Fibroblast of skin of back (primary cell): ENCODE results near the gene PLB1.

Experiments used
- DNase-seq: peaks from one replicate; pipeline ENCODE4 v3.0.0-alpha.2; 2013

Gene PLB1

DNA sequence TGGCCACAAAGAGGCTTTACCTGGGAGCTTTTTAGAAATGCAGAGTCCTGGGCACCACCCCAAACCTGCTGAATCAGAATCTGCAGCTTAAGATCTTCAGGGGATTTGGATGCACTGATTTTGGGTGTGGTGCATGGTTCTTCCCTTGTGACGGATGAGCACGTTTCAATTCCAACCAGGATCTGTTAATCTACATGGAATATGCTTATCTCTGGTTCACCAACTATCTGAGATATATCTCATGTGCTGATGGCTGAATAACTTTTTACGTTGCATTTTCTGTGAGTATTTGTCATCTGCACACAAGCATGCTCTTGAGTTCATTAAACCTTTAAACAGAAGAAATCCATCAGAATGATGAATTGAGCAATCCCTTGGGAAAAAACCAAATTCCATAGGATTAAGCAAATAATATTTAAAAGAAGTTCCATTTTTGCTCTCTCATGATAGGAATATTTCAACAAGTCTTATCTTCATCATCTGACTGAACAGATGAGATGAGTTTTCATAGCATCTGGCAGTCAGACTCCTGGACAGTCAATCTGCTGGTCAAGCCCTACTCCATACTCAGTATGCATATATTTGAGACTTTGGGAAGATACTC, 120.6 kb downstream of the PLB1 start:
- DNase-seq = peak; percentile 60

- no peak for DNase-seq
Observed at GRCh38 chr2:28617502-28618184, 121.8 kb downstream of the PLB1 start.

DNA sequence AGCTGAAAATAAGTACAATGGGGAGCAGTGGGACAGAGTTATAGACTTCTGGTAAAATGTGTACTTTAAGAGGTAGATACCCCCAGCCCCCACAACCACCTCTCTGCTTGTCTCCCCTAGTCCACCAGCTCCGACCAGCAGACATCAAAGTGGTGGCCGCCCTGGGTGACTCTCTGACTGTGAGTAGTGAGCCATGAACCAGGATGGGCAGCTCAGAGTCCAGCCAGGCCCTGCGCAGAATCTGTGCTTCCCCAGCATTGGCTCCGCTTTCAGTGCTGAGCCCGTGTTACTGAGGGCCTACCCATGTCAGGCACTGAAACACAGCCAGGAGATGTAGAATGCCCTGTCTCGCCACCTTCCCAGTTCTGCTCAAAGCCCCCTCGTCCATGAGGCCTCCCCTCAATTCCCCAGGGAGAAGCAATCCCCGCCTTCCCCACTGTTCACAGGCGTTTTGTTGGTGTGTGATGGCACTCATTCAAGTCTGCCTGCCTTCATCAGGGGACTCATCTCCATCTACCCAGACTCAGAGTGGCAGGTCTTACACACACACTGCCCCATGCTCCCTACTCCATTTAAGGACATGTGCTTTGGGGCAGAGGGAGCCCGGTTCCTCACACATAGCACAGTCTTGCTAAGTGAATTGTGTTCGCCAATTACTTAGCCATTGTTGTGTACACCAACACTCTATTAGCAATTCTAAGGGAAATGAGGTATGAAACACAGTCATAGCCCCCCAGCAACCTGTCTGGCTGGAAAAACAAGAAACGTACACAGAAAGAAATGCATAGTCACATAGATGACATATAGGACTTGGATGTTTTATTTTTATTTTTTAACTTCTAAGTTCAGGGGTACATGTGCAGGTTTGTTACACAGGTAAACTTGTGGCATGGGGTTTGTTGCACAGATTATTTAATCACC, 122.6 kb downstream of the PLB1 start:
- no peak for DNase-seq

- no peak for DNase-seq
Observed at GRCh38 chr2:28619213-28620196, 123.6 kb downstream of the PLB1 start.

- no peak for DNase-seq
Observed at GRCh38 chr2:28620291-28620793, 124.5 kb downstream of the PLB1 start.

DNA sequence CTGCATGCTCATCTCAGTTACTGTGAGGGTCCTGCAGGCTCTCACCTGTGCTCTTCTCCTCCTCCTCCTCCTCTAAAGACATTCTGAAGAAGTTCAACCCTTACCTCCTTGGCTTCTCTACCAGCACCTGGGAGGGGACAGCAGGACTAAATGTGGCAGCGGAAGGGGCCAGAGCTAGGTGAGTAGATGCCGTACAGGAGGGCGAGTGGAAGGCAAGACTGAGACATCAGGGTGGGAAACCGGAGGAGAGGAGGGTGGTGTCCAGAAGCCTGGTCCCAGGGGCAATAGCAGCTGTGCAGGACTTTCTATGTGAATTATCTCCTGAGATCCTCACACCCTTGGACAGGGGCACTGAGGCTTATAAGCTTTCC, 124.9 kb downstream of the PLB1 start:
- no peak for DNase-seq

DNA sequence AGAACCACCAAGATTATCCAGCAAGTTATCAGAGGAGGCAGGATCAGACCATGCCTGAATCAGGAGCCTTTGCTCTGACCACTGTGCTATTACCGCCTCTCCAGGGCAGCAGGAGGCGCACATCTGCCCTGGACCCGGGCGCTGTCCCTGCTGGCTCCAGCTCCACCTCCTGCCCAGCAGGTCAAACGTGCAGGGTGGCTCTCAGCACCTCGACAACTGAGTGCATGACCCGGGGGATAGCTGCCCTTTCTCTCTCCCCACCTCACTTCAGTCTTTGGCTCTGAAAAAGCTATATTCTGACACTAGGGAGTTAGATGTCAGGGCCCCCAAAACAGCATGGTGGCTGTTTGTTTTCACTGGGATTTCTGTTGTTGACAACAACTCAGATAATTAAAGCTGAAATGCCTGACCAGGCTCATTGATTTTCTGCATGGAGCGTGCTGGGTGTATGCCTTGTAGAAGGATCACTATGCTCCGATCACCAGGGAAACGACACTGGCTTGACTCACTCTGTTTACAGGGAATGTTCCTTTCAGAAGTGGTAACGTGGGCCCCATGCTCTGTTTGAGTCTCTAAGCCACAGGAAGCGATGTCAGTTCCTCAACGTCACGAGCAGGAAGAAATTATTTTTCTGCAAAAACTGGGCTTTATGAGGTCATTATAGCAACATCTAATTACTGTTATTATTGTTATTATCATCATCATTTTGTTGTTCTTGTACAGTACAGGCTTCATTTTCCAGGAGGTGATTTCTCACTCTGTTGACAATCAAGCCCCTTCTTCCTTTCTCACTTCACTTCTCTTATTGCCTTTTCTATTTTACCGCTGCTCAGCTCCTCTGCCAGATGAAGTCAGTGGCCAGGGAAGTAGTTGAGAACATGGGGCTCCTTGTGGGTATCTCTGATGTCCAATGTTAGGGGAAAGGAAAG, 125.6 kb downstream of the PLB1 start:
- peak; percentile 91 for DNase-seq

DNA sequence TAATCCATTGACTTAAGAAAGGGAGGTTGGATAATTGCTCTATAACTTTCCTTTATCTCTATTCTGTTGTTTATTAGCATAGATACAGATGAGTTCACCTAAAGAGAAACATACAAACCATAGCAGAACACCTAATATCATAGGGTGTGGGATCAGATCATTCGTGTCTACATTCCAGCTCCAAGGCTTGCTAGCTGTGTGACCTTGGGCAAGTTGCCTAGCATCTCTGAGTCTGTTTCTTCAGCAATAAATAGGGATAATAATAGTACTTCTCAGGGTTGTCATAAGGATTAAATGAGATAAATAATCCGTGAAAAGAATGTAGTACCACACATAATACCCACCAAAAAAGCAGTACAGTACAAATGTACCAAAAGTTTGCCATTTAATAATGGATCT, 126.2 kb downstream of the PLB1 start:
- no peak for DNase-seq

GRCh38 chr2:28623582-28624405, 127.9 kb downstream of the PLB1 start:
- DNase-seq = no peak

GRCh38 chr2:28624436-28624792, 128.6 kb downstream of the PLB1 start:
- no peak for DNase-seq

DNA sequence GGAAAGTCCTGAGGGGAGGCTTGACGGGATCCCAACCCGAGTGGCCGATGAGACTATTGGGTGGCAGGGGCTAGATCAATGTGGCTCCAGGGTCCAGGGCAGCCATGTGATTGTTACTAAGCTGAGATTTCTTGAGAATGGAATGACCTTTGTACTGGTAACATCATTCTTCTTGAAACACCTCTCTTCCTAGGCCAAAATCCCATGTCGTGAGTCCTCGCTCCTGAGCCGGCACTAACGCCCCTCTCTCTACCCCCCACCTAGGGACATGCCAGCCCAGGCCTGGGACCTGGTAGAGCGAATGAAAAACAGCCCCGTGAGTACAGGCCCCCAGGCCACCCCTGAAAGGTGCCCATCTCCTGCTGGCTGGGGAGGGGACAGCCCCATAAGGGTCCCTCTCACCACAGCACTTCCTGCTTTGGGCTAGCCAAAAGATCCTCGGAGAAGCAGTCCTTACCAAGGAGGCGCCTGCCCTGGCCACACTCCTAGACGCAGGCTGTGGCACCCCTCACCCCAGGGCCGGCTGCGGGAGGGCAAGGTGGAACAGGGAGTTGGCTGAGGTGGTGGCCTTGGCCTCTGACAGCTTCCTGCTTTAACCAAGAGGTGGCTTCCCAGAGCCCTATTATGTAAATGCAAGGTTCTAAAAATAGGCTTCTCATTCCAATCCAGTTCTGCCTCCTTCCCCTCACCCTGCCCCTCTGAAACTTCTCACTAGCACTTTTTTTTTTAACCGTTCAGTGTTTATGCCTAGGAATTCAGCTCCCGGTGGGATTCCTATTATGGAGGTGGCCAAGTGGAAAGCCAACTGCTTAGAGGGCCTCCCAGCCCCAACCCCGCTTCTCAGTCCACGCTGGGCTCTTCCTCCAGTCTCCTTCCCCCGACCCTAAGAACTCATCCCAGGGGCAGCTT, 129.2 kb downstream of the PLB1 start:
- DNase-seq = peak; percentile 72

DNA sequence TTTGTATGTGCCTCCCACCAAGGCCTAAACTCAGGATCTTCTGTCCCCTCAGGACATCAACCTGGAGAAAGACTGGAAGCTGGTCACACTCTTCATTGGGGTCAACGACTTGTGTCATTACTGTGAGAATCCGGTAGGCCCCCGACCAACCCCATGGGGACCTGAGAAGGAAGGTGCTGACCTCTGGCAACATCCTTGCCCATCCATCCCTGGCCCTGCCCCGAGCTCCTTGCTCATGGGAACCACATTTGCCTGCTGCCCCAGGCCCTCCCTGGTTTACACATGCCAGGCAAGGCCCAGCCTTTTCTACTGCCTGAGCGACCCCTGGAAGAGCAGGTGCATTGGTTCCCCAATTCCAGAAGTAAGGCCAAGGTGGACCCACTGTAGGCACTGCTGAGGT, 130.5 kb downstream of the PLB1 start:
- DNase-seq = no peak

DNA sequence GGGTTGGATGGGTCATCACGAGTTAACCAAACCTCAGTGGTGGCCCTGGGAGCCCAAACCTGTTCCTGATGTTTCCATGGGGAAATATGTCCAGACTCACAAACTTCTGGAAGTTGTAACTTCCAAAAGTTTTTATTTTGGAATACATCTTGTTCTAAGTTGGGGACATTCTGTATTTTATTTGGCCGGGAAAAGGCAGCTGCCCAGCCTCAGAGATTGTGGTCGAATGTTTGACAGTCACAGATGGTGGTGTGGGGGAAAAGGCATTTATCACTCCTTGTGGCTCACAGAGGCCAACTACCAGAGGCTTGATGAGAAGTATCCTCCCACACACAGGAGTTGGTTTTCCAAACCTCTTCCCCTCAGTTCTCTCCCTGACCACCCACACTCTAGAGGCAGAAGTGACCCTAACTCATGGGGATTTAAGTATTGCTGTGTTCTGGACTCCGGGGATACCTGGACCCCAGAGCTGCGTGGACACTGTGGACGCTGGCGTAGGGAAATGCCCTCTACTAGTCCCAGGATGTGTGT, 131.1 kb downstream of the PLB1 start:
- no peak for DNase-seq

- DNase-seq = no peak
Observed at GRCh38 chr2:28627722-28628480, 132.0 kb downstream of the PLB1 start.

DNA sequence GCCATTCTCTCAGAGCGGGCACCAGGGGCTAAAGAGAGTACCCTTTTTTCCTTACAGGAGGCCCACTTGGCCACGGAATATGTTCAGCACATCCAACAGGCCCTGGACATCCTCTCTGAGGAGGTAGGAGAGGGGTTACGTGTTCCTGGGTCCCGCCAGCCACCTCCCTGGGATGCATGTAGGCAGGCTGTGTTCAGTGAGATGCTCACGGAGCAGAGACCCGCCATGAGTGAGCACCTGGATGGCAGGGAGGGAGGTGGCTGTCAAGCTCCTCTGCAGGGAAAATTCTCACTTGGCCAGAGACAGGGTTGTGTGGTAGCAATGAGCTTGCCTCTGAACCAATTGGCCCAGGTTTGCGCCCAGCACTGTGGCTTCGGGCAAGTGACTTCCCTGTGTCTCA, 132.6 kb downstream of the PLB1 start:
- DNase-seq = no peak

- no peak for DNase-seq
Observed at GRCh38 chr2:28628987-28629386, 133.1 kb downstream of the PLB1 start.

GRCh38 chr2:28629910-28630309, 134.1 kb downstream of the PLB1 start:
- DNase-seq = no peak

DNA sequence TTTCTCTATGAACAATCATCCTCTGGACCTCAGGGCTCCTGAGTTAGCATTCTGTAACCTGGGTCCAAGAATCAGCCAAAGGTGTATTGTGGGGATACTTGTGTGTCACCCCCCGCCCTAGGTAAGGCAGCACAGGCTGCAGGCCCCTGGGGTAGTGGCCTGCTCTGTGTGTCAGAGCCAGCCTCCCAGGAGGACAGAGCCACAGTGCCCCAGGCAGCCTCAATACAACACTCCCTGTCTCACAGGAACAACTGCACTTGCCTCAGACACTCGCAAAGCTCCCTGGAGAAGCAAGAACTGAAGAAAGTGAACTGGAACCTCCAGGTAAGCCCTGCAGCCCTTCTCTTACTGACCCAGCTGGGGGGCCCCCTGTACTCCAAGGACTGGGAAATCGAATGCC, 134.5 kb downstream of the PLB1 start:
- no peak for DNase-seq
